Hindlimb muscle (tissue), 1 donor: ENCODE results near the gene MAP2K3. TPM values are rescaled to one million over a fixed set of nuclear protein-coding genes. Genes with fewer than 3 reads are reported as not detected.
"Not testable (repeated sequence)": the region's sequence is repeated elsewhere in the genome, so short reads cannot be mapped to it uniquely, and the experiment has no call there.

ENCODE experiments used
- DNase-seq: peaks from one replicate; pipeline ENCODE4 v3.0.0-alpha.2; 2013
- polyA plus RNA-seq: library from polyadenylated mRNA; unstranded; fragments of 120-200 nt; gene quantifications from one replicate; pipeline ENCODE4 v1.2.1, GENCODE V29; 2013; ENCODE audit not compliant: insufficient read length

The MAP2K3 gene
- polyA plus RNA-seq, 1 donor, result 25.0 TPM

DNA sequence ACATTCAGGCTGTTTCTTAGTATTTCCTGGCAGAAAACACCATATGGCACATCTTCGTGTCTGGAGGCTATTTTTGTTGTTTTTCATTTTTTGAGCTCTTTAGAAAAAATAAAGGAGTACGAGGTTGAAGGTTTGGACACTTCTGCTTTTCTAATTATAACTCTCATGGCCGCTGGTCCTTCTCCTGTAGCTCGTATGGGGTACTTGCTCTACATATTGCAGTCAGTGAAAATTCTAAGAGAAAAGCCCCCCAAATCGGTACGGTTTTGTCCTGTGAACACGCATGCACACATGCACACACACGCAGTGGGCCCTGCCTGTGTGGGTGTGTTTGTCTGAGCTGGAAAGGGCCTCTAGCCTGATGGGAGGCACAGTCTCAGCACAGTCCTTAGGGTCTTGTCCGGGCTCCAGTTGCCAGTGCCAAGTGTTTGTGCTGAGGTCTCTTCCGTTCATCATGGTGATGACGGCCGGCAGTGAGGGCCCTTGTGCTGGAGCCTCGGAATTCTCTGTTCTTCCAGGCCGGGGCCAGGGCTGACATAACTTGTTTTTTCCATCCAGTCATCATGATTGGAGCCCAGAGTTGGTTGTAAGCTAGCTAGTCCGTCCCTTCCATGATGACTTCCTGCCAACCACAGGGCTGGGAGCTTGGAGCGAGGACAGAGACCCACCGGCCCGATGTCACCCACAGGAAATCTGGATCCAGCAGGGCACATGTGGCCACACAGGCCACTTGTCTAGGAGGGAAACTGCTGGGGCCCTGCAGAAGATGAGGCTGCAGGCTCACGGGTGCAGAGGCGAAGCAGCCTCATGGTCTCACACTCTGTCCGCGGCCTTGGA, 26.5 kb downstream of the MAP2K3 start:
- DNase-seq, result peak; percentile 50

DNA sequence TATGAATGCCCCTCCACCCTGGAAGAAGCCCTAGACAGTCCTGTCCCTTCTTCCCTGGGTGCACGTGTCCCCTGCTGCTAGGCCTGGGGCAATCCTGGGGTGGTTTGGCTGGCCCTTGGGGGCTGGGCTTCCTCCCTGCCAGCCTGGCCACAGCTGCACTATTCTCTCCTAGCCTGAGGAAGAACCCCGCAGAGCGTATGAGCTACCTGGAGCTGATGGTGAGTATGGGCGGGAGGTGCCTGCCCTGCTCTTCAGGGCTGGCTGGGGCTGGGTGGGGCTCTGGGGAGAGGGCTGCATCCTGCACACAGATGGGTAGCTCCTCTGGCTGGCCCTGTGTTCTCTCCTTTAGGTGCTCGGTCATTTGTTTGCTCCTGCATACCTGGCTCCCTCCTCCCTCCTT, 28.8 kb downstream of the MAP2K3 start:
- DNase-seq, result no peak

DNA sequence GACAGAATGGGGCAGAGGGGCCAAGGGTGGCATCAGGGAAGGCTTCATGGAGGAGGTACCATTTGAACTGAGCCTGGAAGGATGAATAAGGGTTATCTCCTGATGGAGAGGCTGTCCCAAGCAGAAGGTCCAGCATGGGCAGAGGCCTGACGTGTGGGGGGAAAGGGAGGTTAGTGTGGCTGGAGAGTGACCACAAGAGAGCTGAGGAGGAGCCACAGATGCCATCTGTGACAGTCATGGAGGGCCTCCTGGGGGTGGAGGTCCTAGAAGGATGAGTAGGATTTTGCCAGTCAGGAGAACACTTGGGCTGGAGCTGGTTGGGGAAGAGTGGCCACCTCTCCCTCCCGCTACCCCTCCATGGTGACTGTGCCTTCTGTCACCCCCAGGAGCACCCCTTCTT, 29.2 kb downstream of the MAP2K3 start:
- DNase-seq, result not testable (repeated sequence)

DNA sequence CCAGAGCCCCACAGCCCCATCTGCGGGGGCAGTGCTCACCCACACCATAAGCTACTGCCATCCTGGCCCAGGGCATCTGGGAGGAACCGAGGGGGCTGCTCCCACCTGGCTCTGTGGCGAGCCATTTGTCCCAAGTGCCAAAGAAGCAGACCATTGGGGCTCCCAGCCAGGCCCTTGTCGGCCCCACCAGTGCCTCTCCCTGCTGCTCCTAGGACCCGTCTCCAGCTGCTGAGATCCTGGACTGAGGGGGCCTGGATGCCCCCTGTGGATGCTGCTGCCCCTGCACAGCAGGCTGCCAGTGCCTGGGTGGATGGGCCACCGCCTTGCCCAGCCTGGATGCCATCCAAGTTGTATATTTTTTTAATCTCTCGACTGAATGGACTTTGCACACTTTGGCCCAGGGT, 29.8 kb downstream of the MAP2K3 start:
- DNase-seq, result not testable (repeated sequence)

DNA sequence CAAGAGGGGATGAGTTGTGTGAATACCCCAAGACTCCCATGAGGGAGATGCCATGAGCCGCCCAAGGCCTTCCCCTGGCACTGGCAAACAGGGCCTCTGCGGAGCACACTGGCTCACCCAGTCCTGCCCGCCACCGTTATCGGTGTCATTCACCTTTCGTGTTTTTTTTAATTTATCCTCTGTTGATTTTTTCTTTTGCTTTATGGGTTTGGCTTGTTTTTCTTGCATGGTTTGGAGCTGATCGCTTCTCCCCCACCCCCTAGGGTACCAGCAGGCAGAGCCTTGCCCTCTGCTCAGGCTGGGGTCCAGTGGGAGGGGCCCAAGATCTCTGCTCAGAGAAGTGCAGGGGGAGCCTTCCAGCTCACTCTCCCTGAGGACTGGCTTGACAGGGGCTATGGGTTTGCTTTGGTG, 30.2 kb downstream of the MAP2K3 start:
- not testable (repeated sequence) for DNase-seq

DNA sequence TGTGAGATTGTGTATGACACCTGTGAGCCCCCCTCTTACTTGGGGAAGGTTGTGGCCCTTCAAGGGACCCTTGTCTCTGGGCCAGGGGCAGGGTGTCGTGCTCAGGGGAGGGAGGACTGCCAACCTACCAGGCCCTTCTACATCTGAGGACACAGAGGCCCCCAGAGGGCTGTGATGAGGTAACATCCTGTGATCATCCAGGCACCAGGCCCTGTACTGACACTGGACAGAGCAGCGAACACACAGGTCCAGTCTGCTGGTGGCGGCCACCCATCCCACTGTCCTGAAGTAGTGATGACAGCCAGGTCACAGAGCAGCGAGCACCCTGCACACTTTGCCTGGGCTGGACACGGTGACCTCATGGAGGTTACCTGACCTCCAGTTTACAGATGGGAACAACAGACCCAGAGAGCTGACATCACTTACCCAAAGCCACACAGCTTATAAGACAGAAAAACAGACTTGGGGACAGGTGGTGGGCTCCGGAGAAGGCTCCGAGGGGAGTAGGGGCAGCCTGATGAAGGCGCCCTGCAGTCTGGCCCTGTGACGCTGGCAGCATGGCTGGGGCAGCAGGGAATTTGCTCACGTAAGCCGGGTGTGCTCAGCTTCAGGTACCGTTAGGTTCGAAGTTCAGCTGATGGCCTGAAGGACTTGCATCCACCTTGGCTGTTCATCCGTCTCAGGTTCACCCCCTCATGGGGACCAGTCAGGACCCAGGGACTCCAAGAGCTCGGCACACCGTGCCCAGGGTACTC, 30.9 kb downstream of the MAP2K3 start:
- DNase-seq, result not testable (repeated sequence)

DNA sequence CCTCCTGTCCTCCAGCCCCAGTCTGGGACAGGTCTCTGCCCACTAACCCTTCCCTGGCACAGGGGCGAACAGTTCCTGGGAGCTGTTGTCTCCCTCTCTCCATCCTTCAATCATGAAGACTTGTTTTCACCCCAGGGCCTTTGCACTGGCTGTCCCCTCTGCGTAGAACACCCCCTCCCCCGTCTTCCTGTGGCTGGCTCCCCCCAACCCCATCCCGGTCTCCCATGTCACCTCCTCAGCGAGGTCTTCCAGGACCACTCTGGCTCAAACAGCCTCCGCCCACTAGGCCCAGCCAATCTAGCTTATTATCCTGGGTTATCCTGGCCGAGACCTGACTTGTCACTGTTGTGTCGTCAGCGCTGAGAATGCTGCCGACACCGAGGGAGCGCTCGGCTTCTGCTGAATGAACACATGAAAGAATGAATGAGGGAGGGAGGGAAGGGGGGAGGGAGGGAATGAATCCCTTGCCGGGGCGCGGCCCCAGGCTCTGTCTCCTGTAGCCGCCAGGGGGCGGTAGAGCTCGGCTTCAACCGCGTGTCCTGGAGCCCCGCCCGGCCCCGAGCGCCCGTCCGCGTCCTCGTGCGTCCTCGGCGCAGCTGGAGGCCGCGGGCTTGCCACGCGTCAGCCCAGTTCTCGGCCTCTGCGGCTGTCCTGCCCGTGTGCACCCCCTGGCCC, 31.8 kb downstream of the MAP2K3 start:
- not testable (repeated sequence) for DNase-seq

DNA sequence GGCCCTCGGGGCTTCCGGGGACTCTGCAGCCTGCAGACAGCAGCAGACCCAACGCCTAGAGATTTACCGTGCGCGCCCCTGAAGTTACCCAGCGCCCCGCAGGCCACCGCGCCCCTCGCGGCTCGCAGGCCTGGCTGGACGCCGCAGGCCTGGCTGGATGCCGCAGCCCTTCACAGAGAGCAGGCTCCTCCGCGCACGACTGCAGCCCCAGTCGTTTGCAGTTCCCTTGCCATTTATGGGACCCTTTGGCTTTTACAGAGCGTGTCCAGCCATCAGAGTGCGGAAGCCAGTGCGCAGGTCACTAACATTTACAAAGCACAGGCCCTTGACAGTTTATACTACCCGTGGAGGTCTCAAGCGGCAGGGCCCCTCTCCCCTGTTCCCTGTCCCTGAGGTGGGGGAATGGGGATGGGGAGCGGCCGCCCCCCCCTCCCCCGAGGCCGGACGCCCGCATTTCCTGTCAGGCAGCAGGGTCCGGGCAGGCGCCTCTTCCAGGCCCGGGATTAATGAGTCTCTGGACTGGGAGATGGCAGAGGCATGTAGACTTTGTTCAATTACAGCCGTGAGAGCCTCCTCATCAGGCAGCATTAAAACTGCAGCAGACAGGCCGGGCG, 32.5 kb downstream of the MAP2K3 start:
- peak; percentile 61 for DNase-seq

DNA sequence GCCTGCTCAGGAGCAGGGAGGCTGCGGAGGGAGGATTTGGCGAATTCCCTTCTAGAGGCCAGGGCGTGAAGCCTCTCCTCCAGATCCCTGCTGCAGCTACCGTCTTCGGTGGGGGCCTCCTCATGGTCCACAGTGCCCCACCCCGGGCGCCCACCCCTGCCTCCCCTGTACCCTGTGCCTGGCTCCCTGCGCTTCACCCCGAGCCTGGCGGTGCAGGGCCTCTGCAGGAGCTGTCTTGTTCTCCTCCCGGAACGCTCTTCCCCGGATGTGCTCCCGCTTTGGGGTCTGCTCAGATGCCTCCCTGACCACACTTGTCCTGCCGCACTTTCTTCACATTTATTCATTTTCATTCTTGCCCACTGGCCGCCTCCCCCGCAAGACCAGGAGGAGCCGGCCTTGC, 33.3 kb downstream of the MAP2K3 start:
- DNase-seq, result not testable (repeated sequence)

DNA sequence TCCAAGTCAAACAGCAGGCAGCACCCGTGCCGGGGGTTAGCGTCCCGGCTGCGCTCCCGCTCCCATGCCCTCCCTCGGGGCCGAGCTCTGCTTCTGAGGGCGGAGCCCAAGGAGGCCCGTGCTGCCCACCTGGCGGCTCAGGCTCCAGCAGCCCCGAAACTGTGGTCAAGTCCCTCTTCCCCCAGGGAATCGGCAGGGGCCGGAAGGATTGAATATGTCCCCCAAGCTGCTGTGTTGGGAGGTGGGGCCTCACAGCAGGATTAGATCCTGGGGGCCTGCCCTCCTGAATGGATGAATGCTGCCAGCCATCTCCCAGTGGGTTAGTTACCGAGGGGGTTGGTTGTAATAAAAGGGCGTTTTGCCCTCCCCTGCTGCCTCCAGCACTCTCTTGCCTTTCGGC, 33.9 kb downstream of the MAP2K3 start:
- DNase-seq, result no peak

DNA sequence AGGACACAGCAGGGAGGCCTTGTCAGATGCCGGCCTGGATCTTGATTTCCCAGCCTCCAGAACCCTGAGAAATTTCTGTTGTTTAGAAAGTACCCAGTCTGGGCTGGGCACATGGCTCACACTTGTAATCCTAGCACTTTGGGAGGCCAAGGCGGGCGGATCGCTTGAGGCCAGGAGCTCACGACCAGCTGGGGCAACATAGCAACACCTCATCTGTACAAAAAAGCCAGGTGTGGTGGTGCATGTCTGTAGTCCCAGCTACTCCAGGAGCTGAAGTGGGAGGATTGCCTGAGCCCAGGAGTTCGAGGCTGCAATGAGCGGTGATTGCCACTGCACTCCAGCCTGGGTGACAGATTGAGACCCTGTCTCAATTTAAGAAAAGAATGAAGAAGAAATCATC, 34.3 kb downstream of the MAP2K3 start:
- DNase-seq, result not testable (repeated sequence)

DNA sequence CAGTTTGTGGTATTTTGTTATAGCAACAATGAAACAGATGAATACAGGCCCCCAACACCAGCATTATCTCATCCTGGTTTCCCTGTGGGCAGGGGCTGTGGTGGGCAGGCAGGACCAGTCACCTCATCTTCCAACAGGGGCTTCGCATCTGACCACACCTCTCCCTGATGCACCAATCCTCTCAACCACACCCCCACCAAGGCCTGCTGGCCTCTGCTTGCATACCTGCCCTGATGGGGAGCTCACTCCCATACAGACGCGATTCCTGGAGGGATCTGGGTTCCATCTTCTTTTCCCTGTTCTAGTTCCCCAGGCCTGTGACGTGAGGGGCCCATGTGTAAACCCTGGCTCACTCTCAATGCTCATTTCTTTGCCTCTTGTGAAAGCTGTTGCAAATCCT, 34.7 kb downstream of the MAP2K3 start:
- not testable (repeated sequence) for DNase-seq

DNA sequence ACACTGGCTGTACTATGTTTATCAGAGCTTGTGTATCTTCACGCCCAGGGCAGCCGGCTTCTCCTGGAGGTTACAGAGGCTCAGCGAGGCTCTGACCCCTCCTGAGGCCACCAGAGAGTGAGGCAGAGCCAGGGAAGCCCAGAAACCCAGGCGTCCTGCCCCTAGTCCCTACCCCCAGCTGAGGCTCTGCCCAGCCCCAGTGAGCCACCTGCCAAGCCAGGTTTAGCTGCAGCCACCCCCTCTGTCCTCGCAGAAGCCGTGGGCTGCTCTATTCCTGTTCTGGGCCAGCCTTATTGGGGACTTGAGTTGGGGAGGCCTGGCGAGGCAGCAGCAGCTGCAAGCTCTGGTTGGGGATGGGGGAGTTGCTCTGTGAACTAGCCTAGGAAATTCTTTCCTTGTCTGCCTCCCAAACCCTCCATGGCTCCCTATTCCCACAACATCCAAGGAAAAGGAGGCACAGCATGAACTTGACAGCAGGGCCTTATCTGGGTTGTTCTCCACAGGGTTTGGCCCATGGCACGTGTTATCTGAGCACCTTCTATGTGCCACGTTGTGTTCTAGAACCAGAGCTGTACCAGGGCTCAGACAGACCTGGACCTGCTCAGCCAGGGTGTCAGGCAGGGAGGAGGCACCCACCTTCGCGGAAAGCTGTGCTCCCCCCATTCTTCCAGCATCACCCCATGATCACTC, 35.3 kb downstream of the MAP2K3 start:
- DNase-seq, result not testable (repeated sequence)

DNA sequence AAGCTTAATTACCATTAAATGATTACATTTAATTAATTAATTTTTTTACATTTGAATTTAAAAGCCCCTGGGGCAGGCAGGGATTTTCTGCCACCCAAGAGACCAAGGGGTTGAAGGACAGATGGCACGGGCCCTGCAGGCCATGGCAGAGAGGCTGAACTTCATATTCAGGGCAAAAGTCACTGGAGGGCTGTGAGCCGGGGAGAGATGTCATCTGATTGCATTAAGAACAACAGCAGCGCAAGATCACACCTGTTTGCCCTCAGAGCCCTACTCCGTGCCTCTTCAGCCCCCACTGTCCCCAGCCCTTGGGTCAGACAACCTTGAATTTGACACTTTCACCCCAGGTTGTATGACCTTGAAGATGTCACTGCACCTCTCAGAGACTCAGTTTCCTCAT, 35.9 kb downstream of the MAP2K3 start:
- not testable (repeated sequence) for DNase-seq

DNA sequence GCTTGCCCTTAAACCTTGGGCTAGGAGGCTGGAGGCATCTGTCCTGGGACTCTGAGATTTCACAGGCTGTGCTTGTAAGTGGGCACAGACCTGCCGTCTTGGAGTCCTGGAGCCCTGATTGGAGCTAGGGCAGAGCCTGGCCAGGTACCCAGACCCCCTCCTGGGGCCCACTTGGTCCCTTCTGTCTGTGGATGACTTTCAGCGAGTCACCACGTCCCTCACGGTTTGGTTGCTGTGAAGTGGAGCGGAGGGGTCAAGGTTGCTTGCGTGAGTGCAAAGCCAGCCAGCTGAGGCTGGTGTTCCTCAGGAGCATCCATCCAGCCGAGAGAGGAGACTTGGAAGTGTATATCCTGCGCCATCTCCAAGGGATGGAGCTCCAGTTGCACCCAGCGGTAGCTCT, 36.5 kb downstream of the MAP2K3 start:
- DNase-seq, result not testable (repeated sequence)

DNA sequence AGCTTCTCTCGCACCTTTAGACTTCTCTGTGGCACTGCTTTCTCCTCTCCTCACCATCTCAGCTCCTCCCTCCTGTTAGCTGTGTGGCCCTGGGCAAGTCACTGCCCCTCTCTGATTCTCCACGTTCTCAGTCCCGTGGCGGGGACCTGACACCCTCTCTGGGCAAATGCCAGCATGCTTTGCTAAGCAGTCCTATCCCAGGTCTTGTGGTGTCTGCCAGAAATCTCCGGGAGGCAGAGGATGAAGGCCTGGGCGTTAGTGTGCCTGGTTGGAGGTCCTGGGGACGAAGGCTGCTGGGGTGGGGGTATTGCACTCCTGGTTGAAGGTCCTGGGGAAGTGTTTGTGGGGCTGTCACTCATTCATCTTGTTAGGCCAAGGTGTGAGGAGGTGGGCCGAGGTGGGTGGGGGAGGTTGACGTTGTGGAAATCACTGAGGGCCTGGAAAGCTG, 37.3 kb downstream of the MAP2K3 start:
- DNase-seq, result not testable (repeated sequence)

DNA sequence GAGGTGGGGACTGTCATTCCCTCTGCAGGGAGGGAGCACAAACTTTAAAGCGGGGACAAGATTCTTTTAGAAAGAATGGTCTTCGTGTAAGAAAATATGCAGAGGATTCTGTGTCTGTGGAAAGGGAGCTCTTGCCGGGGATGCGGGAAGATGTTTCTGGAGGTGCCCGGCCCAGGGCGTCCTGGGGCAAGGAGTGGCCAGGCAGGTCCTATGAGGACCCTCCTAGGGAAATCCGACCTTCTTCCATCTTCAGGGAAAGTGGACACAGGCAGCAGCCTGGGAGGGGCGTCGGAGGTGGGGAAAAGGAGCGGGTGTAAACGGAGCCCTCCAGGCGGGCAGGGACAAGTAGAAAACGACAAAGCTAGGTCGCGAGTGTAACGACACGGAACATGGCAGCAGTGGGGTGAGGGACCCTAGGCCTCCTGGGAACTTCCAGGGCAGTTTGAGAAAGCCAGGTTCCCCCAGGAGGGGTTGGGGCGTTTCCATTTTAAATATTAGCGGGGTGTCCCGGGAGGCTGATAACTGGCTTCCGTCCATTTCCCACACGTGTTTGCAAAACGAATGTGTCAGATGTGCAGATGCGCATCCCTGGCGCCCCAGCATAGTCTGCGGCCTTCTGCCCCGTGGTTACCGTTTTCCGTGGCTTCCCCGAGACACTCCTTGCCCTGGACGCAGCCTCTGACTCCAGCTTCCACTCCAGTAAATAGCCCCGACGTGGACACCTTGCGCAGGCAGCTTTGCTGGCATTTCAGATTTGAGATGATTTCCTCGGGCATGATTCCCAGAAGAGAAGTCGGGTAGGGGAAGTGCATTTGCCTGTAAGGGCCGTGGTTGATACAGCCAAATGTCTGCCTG, 39.0 kb downstream of the MAP2K3 start:
- not testable (repeated sequence) for DNase-seq

DNA sequence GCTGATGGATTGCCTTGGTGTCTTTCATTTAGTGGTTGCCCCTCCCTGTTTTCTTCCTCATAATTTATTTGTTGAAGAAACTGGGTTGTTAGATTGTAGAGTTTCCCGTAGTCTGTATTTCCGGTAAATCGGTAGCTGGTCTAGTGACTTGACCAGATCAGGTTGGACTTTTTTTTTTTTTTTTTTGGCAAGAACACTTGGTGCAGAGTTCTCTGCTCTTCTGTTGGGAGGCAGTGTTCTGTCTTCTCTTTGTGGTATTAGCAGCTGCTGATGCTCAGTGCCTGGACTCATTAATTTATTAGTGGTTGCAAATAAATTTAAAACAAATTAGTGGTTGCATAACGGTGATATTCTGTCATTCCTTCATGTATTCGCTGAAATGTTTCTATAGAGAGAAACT, 40.2 kb downstream of the MAP2K3 start:
- DNase-seq, result not testable (repeated sequence)

DNA sequence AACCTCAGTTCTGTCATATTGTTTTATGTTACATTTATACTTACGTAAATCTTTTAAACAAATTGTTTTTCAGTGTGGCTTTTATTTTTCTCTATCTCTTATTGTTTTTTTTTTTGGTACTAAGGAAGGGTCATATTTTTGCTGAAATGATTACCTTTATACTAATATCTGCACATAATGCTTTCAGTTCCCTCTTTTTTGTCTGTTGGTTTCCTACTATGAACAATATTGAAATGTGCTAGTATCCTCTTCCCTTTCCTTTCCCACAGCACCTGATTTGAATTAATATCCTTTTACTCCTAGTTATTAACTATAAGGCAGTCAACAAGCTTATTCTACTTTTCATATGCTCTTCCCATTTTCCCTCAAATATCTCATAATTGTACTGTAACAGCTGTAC, 43.4 kb downstream of the MAP2K3 start:
- DNase-seq, result not testable (repeated sequence)

DNA sequence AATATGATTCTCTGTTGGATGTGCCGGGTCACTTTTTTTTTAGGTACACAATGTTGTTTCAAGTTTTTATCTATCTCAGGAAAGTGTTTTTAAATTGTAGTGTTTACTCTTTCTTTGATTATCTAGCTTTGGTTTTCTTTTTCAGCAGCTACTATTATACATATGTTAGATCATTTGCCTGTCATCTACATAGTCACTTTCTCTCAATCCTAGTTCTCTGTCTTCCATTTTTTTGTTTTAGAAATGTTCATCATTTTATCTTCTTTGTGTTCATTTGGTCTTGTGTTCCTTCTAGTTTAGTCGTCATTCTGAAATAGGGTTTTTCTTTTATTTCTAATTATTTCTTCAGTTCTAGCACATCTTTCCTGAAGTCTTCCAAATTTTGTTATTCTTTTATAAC, 44.3 kb downstream of the MAP2K3 start:
- not testable (repeated sequence) for DNase-seq
